ENCODE results near the gene GSTM2.
A peak's percentile ranks its signal among the peaks of the same experiment; 100 is the strongest.

GSTM2 gene

DNA sequence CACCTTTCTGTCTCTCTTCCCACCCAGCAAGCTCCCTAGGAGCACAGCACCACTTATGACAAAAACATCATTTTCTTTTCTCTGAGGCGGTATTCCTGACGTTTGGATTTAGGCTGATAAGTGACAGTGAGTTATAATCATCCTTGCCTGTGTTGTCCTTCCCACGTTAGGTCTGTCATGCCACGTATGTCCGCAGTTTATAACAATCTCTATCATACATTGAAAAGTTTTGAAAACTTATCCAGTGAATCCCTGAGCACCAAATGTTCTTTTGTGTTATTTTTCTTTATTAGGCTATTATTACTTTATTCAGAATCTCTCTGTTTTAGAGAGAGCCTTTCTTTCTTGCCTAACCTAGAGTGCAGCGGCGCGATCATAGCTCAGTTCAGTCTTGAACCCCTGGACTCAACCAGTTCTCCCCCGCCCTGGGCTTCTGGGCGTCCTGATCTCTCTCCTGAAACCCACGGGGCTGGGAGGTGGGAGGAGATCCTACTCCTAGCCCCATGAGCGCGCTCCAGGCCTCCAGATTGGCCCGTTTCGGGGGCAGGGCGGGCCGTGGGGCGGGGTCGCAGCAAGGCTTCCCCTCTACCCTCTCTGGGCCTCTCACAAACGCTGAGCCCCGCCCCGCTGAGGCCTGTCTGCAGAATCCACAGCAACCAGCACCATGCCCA, at the start of gene GSTM2:
GSTM2 (plus strand) TSS at position 606 of the 671 bp plus-strand sequence; CDS start at position 665, 59 bp downstream.
- peak; percentile 86 for DNase-seq

DNA sequence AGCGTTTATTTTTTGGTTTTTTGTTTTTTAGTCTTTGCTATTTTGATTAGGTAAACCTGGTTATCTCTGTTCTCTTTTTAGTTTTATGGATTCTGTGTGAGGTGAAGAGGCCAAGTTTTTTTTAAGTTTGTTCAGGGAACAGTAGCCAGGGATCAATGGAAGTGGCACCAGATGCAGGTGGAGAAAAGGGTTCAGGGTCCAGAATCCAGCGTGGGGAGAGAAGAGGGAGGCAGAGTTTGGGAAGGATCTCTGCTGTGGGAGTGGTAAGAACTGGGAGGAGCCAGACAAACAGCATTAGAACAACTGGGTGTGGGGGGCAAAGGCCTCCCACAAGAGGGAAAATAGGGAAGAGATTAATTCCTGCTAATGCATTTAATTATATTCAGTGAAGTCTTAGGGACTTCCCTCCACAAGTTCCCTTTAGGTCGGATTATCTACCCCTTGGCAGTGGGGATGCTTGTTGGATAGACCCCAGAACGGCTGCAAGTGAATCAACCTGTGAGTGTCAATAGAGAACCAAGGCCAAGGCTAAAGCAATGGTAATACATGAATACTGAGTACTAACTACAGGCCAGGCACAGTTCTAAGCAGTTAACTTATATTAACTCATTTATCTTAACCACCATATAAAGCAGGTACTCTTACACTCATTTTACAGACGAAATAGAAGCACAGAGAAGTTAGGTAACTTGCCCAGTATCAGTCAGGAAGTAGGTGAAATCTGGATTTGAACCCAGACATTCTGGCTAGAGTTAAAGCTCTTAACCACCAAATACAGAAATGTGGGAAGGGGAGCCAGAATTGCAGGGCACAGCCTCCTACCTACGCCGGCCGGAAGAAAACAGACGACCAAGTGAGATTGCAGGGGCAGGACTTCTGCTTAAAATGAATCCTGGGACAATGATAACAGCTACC, 48.9 kb upstream of the GSTM2 start:
- no peak for DNase-seq

DNA sequence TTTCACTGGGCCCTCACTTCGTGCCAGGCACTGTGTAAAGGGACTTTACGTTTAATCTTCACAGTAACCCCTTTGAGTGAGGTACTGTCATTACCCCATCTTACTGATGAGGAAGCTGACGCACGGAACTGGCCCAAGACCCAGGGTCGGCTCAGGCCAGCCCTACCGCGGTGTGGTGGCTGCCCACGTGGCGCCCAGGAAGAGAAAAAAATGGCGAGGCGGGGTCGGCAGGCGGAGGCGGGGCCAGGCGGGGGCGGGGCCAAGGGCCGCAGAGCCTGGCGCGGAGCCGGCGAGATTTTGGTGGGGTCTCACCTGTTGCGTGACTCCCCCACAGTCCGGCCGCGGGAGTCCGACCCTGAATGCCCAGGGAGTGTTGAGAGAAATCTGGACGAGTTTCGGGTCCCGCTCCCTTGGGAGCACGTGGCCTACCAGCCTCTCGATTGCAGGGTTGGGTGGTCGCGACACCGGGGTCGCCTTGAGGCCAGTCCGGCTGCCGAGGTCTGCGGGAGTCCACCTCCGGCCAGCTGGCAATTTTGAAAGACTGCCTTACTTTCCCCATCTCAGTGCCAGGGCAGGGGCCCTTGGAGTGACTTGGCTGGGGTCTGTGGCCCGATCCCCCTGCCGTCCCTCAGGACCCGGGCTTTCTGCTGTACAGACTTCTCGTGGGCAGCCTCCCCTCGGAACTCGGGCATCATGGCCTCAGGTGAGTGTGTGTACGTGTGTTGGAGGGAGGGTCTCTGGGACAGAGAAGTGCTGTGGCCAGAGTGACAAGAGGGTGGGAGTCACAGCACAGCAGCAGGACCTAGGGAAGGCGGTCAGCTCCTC, 48.1 kb upstream of the GSTM2 start, which contains the start of the genes AMPD2 and GNAT2:
AMPD2 (plus strand) TSS at position 262 of the 825 bp plus-strand sequence. CDS start 1,339 bp downstream, outside the sequence.
GNAT2 (minus strand) TSS at position 41 of the 825 bp plus-strand sequence. CDS start 6,746 bp downstream, outside the sequence.
- DNase-seq, result peak; percentile 58

DNA sequence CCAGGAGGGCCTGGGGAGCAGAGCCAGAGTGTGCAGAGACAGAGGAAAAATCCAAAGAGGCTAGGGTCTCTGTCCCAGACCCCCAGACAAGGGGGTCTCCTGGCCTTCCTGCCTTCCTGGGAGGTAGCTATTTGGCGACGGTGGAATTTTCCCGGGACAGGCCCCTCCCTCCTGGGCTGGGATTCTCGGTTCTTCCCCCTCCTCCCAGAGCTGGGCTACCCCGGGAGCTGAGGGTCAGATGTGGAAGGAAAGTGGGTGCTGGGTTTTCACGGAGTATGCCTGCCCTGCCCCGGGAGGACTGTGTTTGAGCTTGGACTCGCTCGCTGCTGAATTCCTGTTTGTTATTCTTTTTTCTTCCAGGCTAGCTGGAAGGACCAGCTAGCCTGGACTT, 47.5 kb upstream of the GSTM2 start:
- DNase-seq, result no peak

DNA sequence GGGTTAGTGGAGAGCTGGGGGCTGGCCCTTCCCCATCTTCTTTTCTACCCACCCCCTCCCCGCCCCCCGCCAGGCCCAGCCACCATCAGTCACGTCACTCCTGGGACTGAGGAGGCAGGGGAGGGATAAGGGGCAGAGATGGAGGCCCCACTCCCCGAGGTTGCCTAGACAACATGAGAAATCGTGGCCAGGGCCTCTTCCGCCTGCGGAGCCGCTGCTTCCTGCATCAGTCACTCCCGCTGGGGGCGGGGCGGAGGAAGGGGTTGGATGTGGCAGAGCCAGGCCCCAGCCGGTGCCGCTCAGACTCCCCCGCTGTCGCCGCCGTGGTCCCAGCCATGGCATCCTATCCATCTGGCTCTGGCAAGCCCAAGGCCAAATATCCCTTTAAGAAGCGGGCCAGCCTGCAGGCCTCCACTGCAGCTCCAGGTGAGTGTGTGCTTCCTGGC, 47.0 kb upstream of the GSTM2 start:
- DNase-seq, result peak; percentile 97

DNA sequence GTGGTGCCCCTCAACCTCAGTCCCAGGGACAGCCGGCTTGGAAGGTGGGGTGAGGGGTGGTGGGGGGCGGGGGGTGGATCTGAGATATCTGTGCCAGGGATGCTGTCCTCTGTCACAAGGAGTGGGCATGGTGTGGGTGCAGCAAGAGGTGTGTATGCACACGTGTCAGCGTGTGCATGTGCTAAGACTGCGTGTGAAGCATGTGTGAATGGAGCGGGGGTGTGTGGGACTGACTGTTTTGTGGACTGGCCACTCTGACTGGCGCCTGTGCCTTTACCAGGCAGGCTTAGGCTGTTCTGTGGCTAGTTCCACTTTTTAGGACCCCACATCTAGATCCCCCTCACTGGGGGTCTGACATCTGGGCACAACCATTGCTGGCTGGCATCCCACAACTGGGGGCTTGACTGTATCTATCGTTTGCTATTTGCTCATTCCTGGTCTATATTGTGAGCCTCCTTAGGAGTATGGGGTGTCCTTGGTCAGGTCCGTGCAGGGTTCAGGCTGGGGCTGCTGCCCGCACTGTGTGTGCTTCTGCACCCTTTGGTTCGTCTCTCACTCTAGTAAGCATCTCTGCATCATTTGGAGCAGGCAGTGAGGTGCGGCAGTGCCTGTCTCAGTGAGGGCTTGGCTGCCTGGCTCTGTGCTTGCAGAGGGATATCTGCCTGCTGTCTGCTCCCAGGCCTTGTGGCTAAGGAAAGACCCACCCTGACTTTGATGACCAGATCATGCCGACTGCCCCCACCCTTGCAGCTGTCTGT, 46.3 kb upstream of the GSTM2 start:
- no peak for DNase-seq

DNA sequence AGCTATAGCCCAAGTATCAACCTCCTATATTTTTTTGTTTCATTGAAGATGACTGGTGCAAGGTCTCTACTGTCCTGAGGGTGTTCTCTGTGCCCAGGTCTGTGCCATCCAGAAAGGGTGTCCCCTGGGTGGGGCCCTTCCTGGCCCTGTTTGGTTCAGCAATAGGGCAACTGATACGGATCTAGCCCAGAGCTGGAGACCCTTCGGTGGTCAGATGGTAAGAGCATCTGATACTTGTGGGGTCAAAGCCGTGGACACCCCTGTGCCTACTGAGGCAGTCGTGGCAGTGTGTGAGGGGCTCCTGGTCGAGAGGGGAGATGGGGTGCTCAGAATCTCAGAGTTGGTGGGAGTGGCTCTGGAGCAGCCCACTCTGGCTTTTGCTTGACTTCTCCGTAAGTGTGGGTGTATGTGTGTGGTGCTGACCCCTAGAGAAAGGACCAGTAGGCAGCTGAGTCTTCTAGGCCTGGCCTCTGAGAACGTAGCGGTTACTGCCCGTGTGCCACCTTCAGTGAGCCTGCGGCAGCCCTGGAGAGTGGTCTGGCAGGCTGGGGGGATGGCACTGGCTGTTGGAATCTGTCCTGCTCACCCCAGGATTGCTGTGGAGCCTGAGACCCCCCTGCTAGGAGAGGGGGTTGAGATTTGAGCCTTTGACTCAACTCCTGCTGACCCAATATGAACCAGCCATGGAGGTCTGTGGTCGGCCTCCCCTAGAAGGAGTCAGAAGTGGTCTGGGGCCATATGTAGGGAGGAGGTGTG, 45.5 kb upstream of the GSTM2 start:
- no peak for DNase-seq

DNA sequence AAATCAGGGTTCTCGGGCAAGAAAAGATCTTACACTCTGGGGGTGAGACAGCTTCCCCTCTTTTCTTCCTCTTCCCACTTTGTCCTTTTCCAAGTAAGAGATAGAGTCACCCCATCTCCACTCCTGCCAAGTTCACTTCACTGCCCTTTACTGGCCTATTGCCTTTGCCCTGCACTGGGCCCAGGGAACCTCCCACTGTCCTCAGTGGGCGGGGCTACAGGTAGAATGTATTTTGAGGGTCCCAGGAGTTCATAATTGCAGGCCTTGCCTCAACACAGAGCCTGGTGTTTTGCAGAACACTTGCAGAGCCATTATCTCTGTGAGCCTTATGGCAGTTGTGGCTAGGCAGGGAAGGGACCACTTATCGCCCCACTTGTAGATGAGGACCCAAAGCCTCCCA, 45.0 kb upstream of the GSTM2 start:
- no peak for DNase-seq

DNA sequence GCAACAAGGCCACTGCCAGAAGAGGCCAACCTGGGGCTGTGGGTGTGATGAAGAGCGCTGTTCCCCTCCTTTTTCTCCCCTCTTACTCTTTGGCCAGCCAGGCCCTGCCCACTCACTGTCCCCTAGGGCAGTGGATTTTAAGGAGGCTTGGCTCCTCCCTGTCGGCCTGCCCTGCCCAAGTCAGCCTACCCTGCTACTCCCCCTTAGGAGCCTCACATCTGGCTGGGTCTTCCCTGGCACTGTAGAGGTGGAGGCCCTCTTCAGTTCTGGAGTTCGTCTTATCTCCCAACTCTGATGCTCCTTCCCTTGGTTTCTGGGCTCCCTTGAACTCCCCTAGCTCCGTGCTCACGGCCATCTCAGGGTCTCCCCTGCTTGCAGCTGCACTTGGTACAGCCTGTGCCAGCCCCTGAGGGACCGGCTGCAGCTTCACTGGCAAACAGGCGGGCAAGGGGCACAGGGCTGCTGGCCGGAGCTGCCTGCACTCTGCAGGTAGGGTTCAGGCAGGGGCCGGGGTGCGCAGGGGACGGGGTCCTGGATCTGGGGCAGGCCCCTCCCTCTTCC, 44.2 kb upstream of the GSTM2 start:
- DNase-seq, result no peak

DNA sequence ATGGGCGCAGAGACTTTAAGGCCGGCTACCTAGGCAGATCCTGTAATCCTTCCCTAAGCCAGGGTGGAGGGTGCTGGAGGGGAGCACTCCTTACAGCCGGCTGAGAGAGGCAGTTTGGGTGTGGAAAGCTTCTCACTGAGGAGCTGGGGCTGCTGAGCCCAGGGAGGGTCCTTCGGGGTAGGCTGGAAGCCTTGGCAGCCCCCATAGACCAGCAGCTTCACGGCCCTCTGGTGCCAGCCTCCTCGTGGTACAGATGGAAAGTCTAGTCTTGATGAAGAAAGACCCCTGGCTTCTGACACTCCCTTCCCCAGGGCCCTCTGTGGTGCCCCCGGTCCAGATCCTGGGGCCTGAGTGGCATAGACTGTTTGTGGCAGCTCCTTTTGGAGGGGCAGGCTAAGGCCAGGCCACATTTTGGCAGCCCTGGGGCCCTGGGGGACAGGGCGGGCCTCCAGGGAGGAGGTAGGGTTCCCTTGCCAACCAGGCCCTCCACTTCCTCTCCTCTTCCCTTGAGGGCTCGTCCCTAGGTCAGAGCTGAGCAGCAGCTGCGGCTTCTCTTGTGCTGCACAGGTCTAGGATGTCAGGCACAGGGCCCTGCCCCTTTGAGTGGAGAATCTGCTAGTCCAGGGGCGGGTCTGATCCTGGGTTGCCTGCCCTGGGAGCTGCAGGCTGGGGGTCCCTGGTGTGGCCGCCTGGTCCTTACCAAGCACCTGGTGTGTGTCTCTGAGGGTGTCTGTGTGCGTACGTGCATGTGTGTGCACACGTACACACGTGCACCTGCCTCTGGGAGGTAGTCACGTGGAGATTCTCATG, 43.5 kb upstream of the GSTM2 start:
- DNase-seq, result peak; percentile 47

DNA sequence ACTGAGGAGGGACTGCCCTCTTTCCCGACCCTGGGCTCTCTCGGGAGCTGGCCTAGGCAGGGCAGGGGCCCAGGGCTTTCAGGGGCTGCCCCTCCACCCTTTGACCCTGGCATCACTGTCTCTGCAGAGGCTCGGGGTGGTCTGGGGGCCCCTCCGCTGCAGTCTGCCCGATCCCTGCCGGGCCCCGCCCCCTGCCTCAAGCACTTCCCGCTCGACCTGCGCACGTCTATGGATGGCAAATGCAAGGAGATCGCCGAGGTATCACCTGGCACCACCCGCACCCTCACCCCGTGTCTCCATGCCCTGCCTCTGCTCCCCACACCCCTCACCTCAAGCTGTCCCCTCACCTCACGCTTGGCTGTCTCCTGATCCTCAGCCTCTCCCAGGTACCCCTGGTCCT, 42.7 kb upstream of the GSTM2 start:
- no peak for DNase-seq

DNA sequence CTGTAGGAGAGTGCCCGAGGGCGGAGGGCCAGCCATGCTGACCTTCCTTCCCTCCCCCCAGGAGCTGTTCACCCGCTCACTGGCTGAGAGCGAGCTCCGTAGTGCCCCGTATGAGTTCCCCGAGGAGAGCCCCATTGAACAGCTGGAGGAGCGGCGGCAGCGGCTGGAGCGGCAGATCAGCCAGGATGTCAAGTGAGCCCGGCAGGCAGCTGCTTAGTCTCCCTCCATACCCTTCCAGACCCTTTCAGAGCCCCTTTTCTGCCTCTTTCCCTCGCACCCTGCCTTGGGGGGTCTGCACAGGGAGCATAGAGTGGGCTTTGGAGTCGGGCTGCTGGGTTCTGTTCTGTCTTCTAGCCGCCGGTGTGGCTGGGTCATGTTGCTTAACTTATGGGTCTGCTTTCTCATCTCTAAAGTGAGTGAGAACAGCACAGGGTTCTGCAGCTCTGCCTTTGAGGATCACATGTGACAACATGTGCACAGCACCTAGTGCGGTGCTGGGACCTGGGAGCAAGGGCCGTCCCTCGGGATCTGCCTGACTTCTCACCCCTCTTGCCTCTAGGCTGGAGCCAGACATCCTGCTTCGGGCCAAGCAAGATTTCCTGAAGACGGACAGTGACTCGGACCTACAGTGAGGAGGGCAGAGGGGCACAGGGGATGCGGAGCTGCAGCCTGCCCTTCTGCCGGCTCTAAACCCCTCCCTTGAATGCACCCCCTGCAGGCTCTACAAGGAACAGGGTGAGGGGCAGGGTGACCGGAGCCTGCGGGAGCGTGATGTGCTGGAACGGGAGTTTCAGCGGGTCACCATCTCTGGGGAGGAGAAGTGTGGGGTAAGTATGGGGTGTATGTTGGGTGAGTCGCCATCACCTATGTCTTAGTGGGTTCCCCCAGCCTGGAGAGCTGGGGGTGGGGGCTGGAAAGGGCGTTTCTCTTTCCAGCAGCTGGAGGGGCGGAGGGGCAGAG, 42.0 kb upstream of the GSTM2 start:
- DNase-seq, result no peak

DNA sequence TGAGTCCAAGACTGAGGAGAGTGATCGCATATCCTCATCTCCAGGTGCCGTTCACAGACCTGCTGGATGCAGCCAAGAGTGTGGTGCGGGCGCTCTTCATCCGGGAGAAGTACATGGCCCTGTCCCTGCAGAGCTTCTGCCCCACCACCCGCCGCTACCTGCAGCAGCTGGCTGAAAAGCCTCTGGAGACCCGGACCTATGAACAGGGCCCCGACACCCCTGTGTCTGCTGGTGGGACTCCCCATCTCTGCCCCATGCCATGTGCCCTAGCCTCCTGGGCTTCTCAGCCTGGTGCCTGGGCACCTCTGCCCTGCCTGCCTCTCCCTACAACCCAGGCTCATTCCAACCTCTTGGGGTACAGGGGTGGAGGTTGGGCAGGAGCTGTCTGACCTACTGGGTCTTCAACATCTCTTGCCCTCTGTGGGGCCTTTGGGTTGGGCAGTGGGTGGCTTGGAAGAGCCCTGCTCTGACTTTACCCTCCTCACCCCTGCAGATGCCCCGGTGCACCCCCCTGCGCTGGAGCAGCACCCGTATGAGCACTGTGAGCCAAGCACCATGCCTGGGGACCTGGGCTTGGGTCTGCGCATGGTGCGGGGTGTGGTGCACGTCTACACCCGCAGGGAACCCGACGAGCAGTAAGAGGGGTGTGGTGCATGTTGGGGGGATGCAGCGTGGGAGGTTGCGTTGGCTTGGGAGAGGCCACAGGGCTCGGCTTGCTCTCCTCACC, 41.0 kb upstream of the GSTM2 start:
- no peak for DNase-seq

DNA sequence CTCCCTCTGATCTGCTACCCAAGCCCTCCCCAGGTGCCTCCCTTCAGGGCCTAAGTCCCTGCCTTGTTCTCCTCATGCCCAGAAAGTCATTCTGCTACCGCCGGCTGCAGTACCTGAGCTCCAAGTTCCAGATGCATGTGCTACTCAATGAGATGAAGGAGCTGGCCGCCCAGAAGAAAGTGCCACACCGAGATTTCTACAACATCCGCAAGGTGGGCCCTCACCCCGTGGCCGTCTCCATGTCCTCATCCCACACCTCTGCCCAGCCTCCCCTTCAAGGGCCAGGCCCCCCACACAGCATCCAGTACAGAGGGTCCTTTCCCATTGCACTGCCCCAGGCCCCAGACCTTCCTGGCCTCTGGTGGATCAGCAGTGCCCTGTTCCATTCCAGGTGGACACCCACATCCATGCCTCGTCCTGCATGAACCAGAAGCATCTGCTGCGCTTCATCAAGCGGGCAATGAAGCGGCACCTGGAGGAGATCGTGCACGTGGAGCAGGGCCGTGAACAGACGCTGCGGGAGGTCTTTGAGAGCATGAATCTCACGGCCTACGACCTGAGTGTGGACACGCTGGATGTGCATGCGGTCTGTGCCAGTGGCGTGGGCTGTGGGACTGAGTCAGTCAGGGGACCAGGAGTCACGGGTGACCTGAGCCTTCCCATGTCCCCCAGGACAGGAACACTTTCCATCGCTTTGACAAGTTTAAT, 40.0 kb upstream of the GSTM2 start:
- no peak for DNase-seq

DNA sequence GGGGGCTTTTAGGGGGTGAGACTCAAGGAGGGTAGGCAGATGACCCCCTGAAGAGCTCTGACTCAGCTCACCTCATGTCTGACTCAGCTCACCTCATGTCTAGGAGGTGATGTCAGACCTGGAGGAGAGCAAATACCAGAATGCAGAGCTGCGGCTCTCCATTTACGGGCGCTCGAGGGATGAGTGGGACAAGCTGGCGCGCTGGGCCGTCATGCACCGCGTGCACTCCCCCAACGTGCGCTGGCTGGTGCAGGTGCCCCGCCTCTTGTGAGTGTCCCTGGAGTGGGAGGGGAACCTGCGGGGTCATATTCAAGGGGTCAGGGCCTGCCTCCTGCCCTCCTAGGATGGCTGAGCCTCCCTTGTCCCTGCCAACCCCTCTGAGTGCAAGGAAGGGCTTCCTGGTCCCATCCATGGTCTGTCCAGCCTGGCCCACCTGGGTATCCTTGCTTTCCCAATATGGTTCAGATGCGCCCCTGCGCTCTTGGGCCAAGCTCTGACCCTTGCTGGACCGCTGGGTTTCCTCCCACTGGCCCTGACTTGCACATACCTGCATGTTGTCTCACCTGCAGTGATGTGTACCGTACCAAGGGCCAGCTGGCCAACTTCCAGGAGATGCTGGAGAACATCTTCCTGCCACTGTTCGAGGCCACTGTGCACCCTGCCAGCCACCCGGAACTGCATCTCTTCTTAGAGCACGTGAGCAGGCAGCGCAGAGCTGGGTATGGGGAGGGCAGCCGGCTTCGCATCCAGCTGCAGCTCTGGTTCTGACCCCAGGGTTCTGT, 39.1 kb upstream of the GSTM2 start:
- no peak for DNase-seq

DNA sequence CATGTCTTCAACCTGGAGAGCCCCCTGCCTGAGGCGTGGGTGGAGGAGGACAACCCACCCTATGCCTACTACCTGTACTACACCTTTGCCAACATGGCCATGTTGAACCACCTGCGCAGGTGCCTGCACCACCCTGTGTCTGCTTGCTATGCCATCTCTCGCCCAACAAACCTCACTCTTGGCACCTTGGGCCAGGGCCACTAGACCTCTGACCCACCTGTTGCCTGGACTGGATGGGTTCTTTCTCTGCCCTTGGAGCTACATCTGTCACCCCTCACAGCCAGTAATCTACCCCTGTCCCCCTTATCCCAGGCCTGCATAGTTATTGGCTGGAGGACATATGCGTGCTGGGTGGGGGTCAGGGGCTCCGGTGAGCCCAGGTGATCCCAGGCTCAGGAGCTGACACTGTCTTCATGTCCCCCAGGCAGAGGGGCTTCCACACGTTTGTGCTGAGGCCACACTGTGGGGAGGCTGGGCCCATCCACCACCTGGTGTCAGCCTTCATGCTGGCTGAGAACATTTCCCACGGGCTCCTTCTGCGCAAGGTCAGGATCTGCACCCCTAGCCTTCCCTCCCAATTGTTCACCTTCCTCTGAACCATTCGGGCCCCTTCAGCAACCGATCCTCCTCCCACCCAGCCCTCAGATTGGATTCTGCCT, 38.4 kb upstream of the GSTM2 start:
- no peak for DNase-seq
